Smooth muscle cell (in vitro differentiated cells): ENCODE measurements around the gene VWF. TPM values are rescaled to one million over a fixed set of nuclear protein-coding genes. Genes with fewer than 3 reads are reported as not detected.

ENCODE experiments used
- DNase-seq: peaks from one replicate; lab custom pipeline; 2025; ENCODE audit not compliant: unreplicated experiment; lab: John Stamatoyannopoulos, UW
- H2AFZ ChIP-seq: fragments of 200-600 bp; sonication (generic); 2 replicates; pipeline ENCODE4 v1.6.0; 2016; ENCODE audit warnings: antibody characterized with exemption, low read depth, mild to moderate bottlenecking
- H3F3A ChIP-seq: fragments of 200-600 bp; sonication (generic); 2 replicates; pipeline ENCODE4 v1.6.0; 2017; ENCODE audit warnings: antibody characterized with exemption, low read depth
- H3K27ac ChIP-seq: fragments of 200-600 bp; sonication (generic); 2 replicates; pipeline ENCODE4 v1.5.1; 2016; ENCODE audit warnings: low read depth, mild to moderate bottlenecking
- H3K27me3 ChIP-seq: fragments of 200-600 bp; sonication (generic); 2 replicates; pipeline ENCODE4 v1.6.1; 2016; ENCODE audit warnings: low read depth, mild to moderate bottlenecking
- H3K36me3 ChIP-seq: fragments of 200-600 bp; sonication (generic); 2 replicates; pipeline ENCODE4 v1.5.1; 2016; ENCODE audit warnings: low read depth
- H3K4me1 ChIP-seq: fragments of 200-600 bp; sonication (generic); 2 replicates; pipeline ENCODE4 v1.5.1; 2016; ENCODE audit warnings: low read depth
- H3K4me2 ChIP-seq: fragments of 200-600 bp; sonication (generic); 2 replicates; pipeline ENCODE4 v1.6.0; 2016; ENCODE audit warnings: mild to moderate bottlenecking
- H3K4me3 ChIP-seq: fragments of 200-600 bp; sonication (generic); 2 replicates; pipeline ENCODE4 v1.5.1; 2016; ENCODE audit warnings: mild to moderate bottlenecking
- H3K79me2 ChIP-seq: fragments of 200-600 bp; sonication (generic); 2 replicates; pipeline ENCODE4 v1.6.0; 2016; ENCODE audit warnings: low read depth, mild to moderate bottlenecking
- H3K9ac ChIP-seq: fragments of 200-600 bp; sonication (generic); 2 replicates; pipeline ENCODE4 v1.6.0; 2016; ENCODE audit warnings: low read depth
- H3K9me3 ChIP-seq: fragments of 200-600 bp; sonication (generic); replicated peaks from 2 replicates; pipeline ENCODE4 v1.5.1; 2016; ENCODE audit warnings: low read depth
- H4K20me1 ChIP-seq: fragments of 200-600 bp; sonication (generic); 2 replicates; pipeline ENCODE4 v1.6.0; 2016; ENCODE audit warnings: low read depth
- WGBS: methylation state at CpG from one replicate; pipeline ENCODE4 v1.1.7; 2016; ENCODE audit warnings: low lambda C conversion rate; 5-methylcytosine and 5-hydroxymethylcytosine counted together
- polyA plus RNA-seq: library from polyadenylated mRNA; unstranded; fragments of >200 nt; fragmentation: Nextera tagmentation; extraction: Ambion mirVana; gene quantifications from 2 replicates; pipeline ENCODE4 v1.2.1, GENCODE V29; 2016
- total RNA-seq: library from RNA; depleted of rRNA; stranded (reverse); fragments of >200 nt; gene quantifications from 2 replicates; pipeline ENCODE4 v1.2.3, GENCODE V29; 2014
- TF ChIP-seq, protein P1 (sequence below): fragments of 200-600 bp; sonication (generic); IDR thresholded peaks from 2 replicates; pipeline ENCODE4 v1.5.1; 2017; ENCODE audit warnings: borderline replicate concordance, mild to moderate bottlenecking, antibody characterized with exemption; ENCODE audit not compliant: insufficient read depth, poor library complexity, severe bottlenecking

Gene VWF
- total and polyA plus RNA-seq, 2 experiments from 2014 or later, result 0.19 TPM; not detected in 1

GRCh38 chr12:5907807-5908206 is 216.7 kb downstream of the VWF start:
- no peak overlapping the region for H3K4me3 ChIP-seq
- no peaks in the 10 kb centered on the region for H3F3A ChIP-seq
- no peak for DNase-seq
- H3K9me3 ChIP-seq, result no peaks in the 10 kb centered on the region
- WGBS, result 83% methylated on average over 10 of the region's 10 CpGs
- H3K4me1 ChIP-seq, result no peaks in the 10 kb centered on the region
- TF ChIP-seq, protein P1, sequence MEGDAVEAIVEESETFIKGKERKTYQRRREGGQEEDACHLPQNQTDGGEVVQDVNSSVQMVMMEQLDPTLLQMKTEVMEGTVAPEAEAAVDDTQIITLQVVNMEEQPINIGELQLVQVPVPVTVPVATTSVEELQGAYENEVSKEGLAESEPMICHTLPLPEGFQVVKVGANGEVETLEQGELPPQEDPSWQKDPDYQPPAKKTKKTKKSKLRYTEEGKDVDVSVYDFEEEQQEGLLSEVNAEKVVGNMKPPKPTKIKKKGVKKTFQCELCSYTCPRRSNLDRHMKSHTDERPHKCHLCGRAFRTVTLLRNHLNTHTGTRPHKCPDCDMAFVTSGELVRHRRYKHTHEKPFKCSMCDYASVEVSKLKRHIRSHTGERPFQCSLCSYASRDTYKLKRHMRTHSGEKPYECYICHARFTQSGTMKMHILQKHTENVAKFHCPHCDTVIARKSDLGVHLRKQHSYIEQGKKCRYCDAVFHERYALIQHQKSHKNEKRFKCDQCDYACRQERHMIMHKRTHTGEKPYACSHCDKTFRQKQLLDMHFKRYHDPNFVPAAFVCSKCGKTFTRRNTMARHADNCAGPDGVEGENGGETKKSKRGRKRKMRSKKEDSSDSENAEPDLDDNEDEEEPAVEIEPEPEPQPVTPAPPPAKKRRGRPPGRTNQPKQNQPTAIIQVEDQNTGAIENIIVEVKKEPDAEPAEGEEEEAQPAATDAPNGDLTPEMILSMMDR, result no peak
- H3K36me3 ChIP-seq, result no peaks in the 10 kb centered on the region
- no peak overlapping the region for H2AFZ ChIP-seq
- no peak overlapping the region for H3K27ac ChIP-seq
- no peaks in the 10 kb centered on the region for H3K79me2 ChIP-seq
- no peak overlapping the region for H3K4me2 ChIP-seq
- peaks cover 43% of the 10 kb centered on the region for H3K27me3 ChIP-seq
- H4K20me1 ChIP-seq, result no peaks in the 10 kb centered on the region
- no peak overlapping the region for H3K9ac ChIP-seq

DNA sequence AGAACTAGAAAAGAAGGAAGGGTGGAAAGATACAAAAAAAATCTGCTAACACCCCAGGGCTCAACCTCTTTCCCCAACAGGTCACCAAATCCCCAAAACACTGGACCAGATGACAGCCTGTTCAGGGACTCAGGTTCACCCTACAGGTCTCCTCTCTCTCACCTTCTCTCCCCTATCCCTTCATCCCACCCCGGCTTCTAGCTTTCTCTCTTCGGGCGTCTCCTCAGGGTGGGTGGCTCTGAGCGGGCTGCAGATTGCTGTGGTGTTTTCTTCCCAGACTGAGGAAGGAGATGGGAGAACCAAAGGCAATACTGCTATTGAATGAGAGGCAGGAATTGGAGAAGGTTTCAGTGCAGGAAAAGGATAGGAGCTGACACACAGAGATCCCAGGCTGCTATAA is 218.7 kb downstream of the VWF start:
- no peak overlapping the region for H2AFZ ChIP-seq
- 88% methylated on average over 4 of the region's 4 CpGs for WGBS
- H3K27me3 ChIP-seq, result peaks cover 25% of the 10 kb centered on the region
- DNase-seq, result no peak
- H3K9me3 ChIP-seq, result no peaks in the 10 kb centered on the region
- no peaks in the 10 kb centered on the region for H3K4me1 ChIP-seq
- H3K27ac ChIP-seq, result no peak overlapping the region
- H3F3A ChIP-seq, result no peaks in the 10 kb centered on the region
- H3K4me3 ChIP-seq, result no peak overlapping the region
- no peaks in the 10 kb centered on the region for H3K79me2 ChIP-seq
- H3K4me2 ChIP-seq, result no peak overlapping the region
- TF ChIP-seq, protein P1, result no peak
- H3K9ac ChIP-seq, result no peak overlapping the region
- no peaks in the 10 kb centered on the region for H4K20me1 ChIP-seq
- no peaks in the 10 kb centered on the region for H3K36me3 ChIP-seq

DNA sequence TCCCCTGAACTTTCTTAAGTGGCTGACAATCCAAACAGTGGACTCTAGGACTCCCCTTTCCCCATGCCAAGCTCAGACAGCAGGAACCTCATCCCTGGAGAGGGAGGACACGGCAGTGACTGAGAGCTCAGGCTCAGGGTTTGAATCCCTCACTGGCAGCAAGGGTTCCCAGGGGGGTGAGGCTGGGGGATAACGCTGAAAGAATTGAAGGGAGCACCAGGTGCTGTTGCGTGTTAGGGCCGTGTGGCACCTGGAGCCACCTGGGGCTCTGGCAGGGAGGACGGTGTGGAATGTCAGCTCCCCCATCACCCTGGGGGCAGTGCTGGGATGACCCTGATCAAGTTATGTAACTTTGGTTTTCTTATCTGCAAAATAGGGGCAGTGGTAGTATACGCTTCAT is 219.5 kb downstream of the VWF start:
- H3K4me3 ChIP-seq, result no peak overlapping the region
- peaks cover 20% of the 10 kb centered on the region for H3K27me3 ChIP-seq
- TF ChIP-seq, protein P1, result no peak
- H3K9me3 ChIP-seq, result no peaks in the 10 kb centered on the region
- no peaks in the 10 kb centered on the region for H3K79me2 ChIP-seq
- no peak overlapping the region for H3K4me2 ChIP-seq
- DNase-seq, result no peak
- H3K27ac ChIP-seq, result no peak overlapping the region
- no peaks in the 10 kb centered on the region for H3K4me1 ChIP-seq
- no peak overlapping the region for H3K9ac ChIP-seq
- H3F3A ChIP-seq, result no peaks in the 10 kb centered on the region
- H3K36me3 ChIP-seq, result no peaks in the 10 kb centered on the region
- 82% methylated on average over 6 of the region's 6 CpGs for WGBS
- H4K20me1 ChIP-seq, result no peaks in the 10 kb centered on the region
- no peak overlapping the region for H2AFZ ChIP-seq

- no peak overlapping the region for H3K4me3 ChIP-seq
- no peak overlapping the region for H3K9ac ChIP-seq
- H3K9me3 ChIP-seq, result no peaks in the 10 kb centered on the region
- 91% methylated on average over 11 of the region's 11 CpGs for WGBS
- H3K27me3 ChIP-seq, result peaks cover 18% of the 10 kb centered on the region
- no peak overlapping the region for H3K27ac ChIP-seq
- no peaks in the 10 kb centered on the region for H3K36me3 ChIP-seq
- no peak overlapping the region for H2AFZ ChIP-seq
- H3K79me2 ChIP-seq, result no peaks in the 10 kb centered on the region
- TF ChIP-seq, protein P1, result no peak
- H4K20me1 ChIP-seq, result no peaks in the 10 kb centered on the region
- H3K4me1 ChIP-seq, result no peaks in the 10 kb centered on the region
- H3K4me2 ChIP-seq, result no peak overlapping the region
- no peak for DNase-seq
- H3F3A ChIP-seq, result no peaks in the 10 kb centered on the region
These were observed 220.0 kb downstream of the VWF start for GRCh38 chr12:5904441-5904840.
